ENCODE data around the gene FAM174B.

GRCh38 chr15:92611995-92612745 lies 43.4 kb downstream of the FAM174B start:
- TF ChIP-seq CTCF (IDR thresholded peaks at IDR 0.05; ENCODE audit: low read length) = no peak
- no peak for TF ChIP-seq EZH2 (IDR thresholded peaks at IDR 0.05; ENCODE audit: borderline replicate concordance, low read length)

Measured in OCI-LY1 (cell line).